Measurements from ENCODE around the gene ITGBL1.

The ITGBL1 gene

DNA sequence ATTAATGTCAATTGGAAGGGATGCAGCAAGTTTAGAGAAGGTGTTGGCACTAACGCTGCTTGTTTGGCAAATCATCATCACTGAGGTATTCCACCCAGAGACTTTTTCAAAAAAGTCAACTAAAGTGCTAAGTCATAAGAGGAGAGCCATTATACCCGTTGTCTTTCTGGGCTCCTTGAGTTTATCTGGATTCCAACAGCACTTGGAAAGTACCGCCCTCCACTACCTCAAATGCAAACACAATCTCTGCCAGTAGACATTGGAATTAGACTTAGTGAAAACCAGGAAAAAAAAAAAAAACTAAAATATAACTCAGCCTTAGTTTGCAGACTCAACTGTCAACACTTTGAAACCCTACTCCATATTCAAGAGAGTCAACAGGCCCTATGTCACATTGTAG, 266.0 kb downstream of the ITGBL1 start:
- H3K9ac ChIP-seq (ENCODE audit: low read length in 2 of 2), result no peak overlapping the region
- no peaks in the 10 kb centered on the region for H3K9me3 ChIP-seq (ENCODE audit: control insufficient read depth in 2 of 2, low read length in 2 of 2)
- no peaks in the 10 kb centered on the region for H3K4me1 ChIP-seq (ENCODE audit: control insufficient read depth, insufficient read depth, low read length)
- no peaks in the 10 kb centered on the region for H3K27me3 ChIP-seq (ENCODE audit: control insufficient read depth in 1 of 2, insufficient read depth in 2 of 2, low read length in 2 of 2)
- H3K36me3 ChIP-seq (ENCODE audit: control insufficient read depth in 2 of 2, insufficient read depth in 2 of 2, low read length in 2 of 2), result no peaks in the 10 kb centered on the region
- no peak overlapping the region for H3K27ac ChIP-seq (ENCODE audit: low read length)
- no peak overlapping the region for H3K4me3 ChIP-seq (ENCODE audit: low read length in 2 of 2)

DNA sequence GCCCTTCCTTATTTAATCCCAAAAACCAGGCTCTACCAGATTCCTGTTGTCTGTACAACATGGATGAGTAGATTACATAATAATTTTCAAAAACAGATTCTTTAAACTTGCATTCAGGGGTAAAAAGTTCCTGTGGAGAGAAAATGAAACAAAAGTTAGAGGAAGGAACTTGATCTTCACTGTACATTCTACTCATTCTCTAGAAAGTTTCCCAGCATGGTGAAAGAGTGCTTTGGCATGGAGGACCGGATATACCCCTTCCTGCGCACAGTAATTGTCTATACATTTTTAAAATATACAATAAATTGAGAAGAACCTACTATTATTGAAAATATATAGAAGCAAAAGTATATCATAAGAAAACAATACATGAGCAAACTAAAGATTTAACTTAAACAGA, 274.2 kb downstream of the ITGBL1 start:
- Histone ChIP-seq H3K9ac (ENCODE audit: low read length in 2 of 2) (no peak overlapping the region), H3K36me3 (ENCODE audit: control insufficient read depth in 2 of 2, insufficient read depth in 2 of 2, low read length in 2 of 2) (no peaks in the 10 kb centered on the region), H3K9me3 (ENCODE audit: control insufficient read depth in 2 of 2, low read length in 2 of 2) (no peaks in the 10 kb centered on the region), H3K27ac (ENCODE audit: low read length) (no peak overlapping the region), H3K4me1 (ENCODE audit: control insufficient read depth, insufficient read depth, low read length) (no peaks in the 10 kb centered on the region), H3K4me3 (ENCODE audit: low read length in 2 of 2) (no peak overlapping the region), H3K27me3 (ENCODE audit: control insufficient read depth in 1 of 2, insufficient read depth in 2 of 2, low read length in 2 of 2) (no peaks in the 10 kb centered on the region)

DNA sequence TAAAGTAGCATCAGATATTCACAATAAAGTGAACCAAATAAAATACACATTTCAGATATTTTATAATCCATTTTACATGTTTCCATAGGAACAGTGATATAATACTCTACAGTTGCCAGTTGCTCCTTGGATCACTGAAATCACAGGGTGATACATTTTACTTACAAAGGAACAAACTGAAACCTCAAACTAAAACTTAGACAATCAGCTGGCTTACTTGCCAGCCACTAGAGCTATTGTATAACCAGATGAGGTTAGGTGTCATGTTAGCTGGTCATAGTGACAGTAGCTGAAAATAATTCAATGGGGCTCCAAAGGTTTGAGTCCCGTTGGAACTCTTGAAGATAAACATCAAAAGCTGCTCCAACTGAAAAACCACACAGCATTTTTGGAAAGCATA, 274.6 kb downstream of the ITGBL1 start:
- H3K27ac ChIP-seq (ENCODE audit: low read length), result no peak overlapping the region
- no peak overlapping the region for H3K9ac ChIP-seq (ENCODE audit: low read length in 2 of 2)
- no peaks in the 10 kb centered on the region for H3K27me3 ChIP-seq (ENCODE audit: control insufficient read depth in 1 of 2, insufficient read depth in 2 of 2, low read length in 2 of 2)
- H3K9me3 ChIP-seq (ENCODE audit: control insufficient read depth in 2 of 2, low read length in 2 of 2), result no peaks in the 10 kb centered on the region
- H3K4me1 ChIP-seq (ENCODE audit: control insufficient read depth, insufficient read depth, low read length), result no peaks in the 10 kb centered on the region
- no peak overlapping the region for H3K4me3 ChIP-seq (ENCODE audit: low read length in 2 of 2)
- no peaks in the 10 kb centered on the region for H3K36me3 ChIP-seq (ENCODE audit: control insufficient read depth in 2 of 2, insufficient read depth in 2 of 2, low read length in 2 of 2)

DNA sequence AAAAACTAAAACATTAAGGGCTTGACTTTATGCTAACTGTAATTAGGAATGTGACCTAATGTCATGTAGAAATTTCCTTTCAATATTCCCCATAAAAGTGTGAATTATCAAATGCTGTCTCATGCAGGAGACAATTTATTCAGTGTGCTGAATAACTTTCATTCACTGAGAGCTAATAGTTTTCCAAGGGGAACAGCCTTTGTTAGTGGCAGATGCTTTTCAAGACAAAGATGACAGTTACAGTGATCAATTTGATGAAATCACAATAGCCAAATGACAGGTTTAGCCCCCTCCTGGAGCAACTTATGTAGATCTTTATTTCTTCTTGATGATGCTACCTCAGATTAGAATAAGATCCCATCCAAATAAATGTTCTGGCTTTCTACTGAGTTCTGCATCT, 275.5 kb downstream of the ITGBL1 start:
- Histone ChIP-seq H3K9me3 (ENCODE audit: control insufficient read depth in 2 of 2, low read length in 2 of 2) (no peaks in the 10 kb centered on the region), H3K36me3 (ENCODE audit: control insufficient read depth in 2 of 2, insufficient read depth in 2 of 2, low read length in 2 of 2) (no peaks in the 10 kb centered on the region), H3K27ac (ENCODE audit: low read length) (no peak overlapping the region), H3K27me3 (ENCODE audit: control insufficient read depth in 1 of 2, insufficient read depth in 2 of 2, low read length in 2 of 2) (no peaks in the 10 kb centered on the region), H3K4me3 (ENCODE audit: low read length in 2 of 2) (no peak overlapping the region), H3K4me1 (ENCODE audit: control insufficient read depth, insufficient read depth, low read length) (no peaks in the 10 kb centered on the region), H3K9ac (ENCODE audit: low read length in 2 of 2) (no peak overlapping the region)

DNA sequence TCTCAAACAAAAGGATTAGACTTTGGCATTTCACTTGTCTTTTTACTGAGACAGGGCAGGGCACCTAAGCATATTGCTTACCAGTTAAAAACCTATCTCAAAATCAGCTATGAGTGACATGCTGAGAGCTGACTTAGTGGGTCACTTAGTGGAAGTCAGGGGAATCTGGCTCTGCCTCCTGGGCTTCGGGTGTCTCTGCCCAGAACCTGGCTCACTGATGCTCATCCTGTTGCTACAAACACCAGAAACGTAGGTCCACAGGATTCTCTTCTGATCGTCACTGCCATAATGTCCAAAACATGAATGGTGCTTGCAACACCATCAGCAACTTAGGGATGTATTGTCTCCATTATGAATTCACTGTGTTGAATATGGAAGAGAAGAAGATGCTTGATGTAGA, 276.1 kb downstream of the ITGBL1 start:
- H3K4me1 ChIP-seq (ENCODE audit: control insufficient read depth, insufficient read depth, low read length), result no peaks in the 10 kb centered on the region
- no peak overlapping the region for H3K27ac ChIP-seq (ENCODE audit: low read length)
- no peaks in the 10 kb centered on the region for H3K27me3 ChIP-seq (ENCODE audit: control insufficient read depth in 1 of 2, insufficient read depth in 2 of 2, low read length in 2 of 2)
- no peaks in the 10 kb centered on the region for H3K36me3 ChIP-seq (ENCODE audit: control insufficient read depth in 2 of 2, insufficient read depth in 2 of 2, low read length in 2 of 2)
- H3K9me3 ChIP-seq (ENCODE audit: control insufficient read depth in 2 of 2, low read length in 2 of 2), result no peaks in the 10 kb centered on the region
- H3K9ac ChIP-seq (ENCODE audit: low read length in 2 of 2), result no peak overlapping the region
- H3K4me3 ChIP-seq (ENCODE audit: low read length in 2 of 2), result no peak overlapping the region

DNA sequence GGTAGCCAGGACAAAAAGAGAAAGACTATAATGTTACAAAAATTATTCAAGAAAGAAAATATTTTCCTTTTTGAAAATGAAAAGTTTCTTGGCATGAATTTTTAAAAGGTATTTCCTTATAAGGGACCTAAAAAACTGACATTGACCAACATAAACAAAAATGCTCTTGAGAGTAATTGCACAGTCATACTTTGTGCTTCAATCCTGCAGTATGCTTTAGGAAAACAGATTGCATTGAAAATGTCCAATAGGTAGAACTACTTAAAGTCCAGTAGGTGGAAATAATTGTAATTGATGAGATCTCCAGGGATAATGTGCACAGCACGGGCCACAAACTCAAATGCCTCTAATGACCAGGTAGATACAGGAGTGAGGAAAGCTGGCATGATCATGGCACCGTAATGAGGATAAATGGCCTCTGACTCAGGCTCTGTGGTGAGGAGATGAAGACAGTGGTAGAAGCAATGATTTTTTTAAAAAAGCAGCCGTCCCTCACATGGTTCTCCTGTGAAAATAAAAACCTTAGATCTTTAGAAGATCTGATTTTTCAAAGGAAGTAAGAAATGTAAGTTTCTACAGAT, 278.0 kb downstream of the ITGBL1 start:
- H3K27ac ChIP-seq (ENCODE audit: low read length), result no peak overlapping the region
- no peaks in the 10 kb centered on the region for H3K4me1 ChIP-seq (ENCODE audit: control insufficient read depth, insufficient read depth, low read length)
- H3K9me3 ChIP-seq (ENCODE audit: control insufficient read depth in 2 of 2, low read length in 2 of 2), result no peaks in the 10 kb centered on the region
- H3K9ac ChIP-seq (ENCODE audit: low read length in 2 of 2), result no peak overlapping the region
- no peaks in the 10 kb centered on the region for H3K36me3 ChIP-seq (ENCODE audit: control insufficient read depth in 2 of 2, insufficient read depth in 2 of 2, low read length in 2 of 2)
- no peak overlapping the region for H3K4me3 ChIP-seq (ENCODE audit: low read length in 2 of 2)
- no peaks in the 10 kb centered on the region for H3K27me3 ChIP-seq (ENCODE audit: control insufficient read depth in 1 of 2, insufficient read depth in 2 of 2, low read length in 2 of 2)

DNA sequence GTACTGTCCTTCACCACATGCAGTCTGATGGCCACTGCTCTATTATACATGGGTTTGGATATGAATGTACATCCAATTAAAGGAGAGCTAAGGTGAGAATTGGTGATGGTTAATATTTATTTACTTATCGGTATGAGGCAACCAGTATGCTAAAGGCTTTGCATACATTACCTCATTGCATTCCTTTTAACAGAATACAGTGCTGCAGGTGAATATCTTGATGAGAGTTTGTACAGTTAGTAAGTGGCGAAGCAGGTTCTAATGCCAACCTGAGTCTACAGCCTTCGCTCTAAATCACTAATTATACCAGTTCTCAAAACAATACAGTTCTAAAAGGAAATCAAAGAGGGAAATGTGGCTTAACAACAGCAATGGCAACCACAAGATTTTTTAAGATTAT, 284.1 kb downstream of the ITGBL1 start:
- Histone ChIP-seq H3K4me3 (ENCODE audit: low read length in 2 of 2) (no peak overlapping the region), H3K27ac (ENCODE audit: low read length) (no peak overlapping the region), H3K4me1 (ENCODE audit: control insufficient read depth, insufficient read depth, low read length) (no peaks in the 10 kb centered on the region), H3K27me3 (ENCODE audit: control insufficient read depth in 1 of 2, insufficient read depth in 2 of 2, low read length in 2 of 2) (no peaks in the 10 kb centered on the region), H3K36me3 (ENCODE audit: control insufficient read depth in 2 of 2, insufficient read depth in 2 of 2, low read length in 2 of 2) (no peaks in the 10 kb centered on the region), H3K9ac (ENCODE audit: low read length in 2 of 2) (no peak overlapping the region), H3K9me3 (ENCODE audit: control insufficient read depth in 2 of 2, low read length in 2 of 2) (no peaks in the 10 kb centered on the region)

DNA sequence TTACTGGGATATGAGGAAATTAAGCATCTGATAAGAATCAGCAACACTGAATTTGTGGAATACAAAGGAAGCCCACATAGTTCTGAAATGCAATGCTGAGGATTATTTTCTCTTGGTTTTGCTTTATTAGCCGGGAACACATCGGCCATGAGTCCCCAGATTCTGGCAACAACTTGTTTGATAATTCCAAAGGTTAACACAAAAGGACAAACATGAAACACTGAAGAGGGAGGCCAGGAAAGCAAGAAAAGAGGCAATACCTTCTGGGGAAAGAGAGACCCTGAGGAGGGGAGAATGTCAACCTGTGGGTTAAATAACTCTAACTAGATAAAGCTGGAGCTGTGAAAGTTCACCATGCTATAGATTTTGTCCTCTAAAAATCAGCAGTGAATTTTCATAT, 285.9 kb downstream of the ITGBL1 start:
- no peak overlapping the region for H3K27ac ChIP-seq (ENCODE audit: low read length)
- no peak overlapping the region for H3K4me3 ChIP-seq (ENCODE audit: low read length in 2 of 2)
- H3K9ac ChIP-seq (ENCODE audit: low read length in 2 of 2), result no peak overlapping the region
- H3K36me3 ChIP-seq (ENCODE audit: control insufficient read depth in 2 of 2, insufficient read depth in 2 of 2, low read length in 2 of 2), result no peaks in the 10 kb centered on the region
- H3K9me3 ChIP-seq (ENCODE audit: control insufficient read depth in 2 of 2, low read length in 2 of 2), result no peaks in the 10 kb centered on the region
- H3K4me1 ChIP-seq (ENCODE audit: control insufficient read depth, insufficient read depth, low read length), result no peaks in the 10 kb centered on the region
- no peaks in the 10 kb centered on the region for H3K27me3 ChIP-seq (ENCODE audit: control insufficient read depth in 1 of 2, insufficient read depth in 2 of 2, low read length in 2 of 2)

DNA sequence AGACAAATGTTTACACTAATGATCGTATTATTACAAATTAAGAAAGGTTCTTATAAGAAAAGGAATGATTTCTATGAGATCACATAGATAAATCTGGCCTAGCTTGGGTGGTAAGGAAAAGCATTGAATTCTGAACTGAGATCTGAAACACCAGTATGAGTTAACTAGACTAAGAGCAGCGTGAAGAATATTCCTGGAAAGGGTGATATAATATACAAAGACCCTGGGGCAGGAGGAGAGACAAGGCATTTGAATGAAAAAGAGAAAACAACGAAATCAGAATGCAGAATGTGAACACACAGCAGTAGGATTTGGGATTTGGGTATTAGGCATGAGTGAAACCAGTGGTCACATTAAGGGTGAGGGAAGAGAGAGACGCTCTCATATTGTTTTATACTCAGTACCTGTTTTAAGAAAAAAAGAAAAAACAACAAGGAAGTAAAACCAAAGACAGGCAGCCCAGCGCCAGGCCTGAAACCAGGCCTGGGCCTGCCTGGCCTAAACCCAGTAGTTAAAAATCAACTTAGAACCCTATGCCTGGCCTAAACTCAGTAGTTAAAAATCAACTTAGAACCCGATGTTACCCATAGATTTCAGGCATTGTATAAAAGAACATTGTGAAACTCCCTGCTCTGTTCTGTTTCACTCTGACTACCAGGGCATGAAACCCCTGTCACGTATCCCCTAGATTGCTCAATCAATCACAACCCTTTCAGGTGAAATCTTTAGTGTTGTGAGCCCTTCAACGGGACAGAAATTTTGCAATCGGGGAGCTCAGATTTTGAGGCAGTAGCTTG, 287.1 kb downstream of the ITGBL1 start:
- Histone ChIP-seq H3K27ac (ENCODE audit: low read length) (no peak overlapping the region), H3K27me3 (ENCODE audit: control insufficient read depth in 1 of 2, insufficient read depth in 2 of 2, low read length in 2 of 2) (no peaks in the 10 kb centered on the region), H3K4me1 (ENCODE audit: control insufficient read depth, insufficient read depth, low read length) (no peaks in the 10 kb centered on the region), H3K9me3 (ENCODE audit: control insufficient read depth in 2 of 2, low read length in 2 of 2) (no peaks in the 10 kb centered on the region), H3K36me3 (ENCODE audit: control insufficient read depth in 2 of 2, insufficient read depth in 2 of 2, low read length in 2 of 2) (no peaks in the 10 kb centered on the region), H3K9ac (ENCODE audit: low read length in 2 of 2) (no peak overlapping the region), H3K4me3 (ENCODE audit: low read length in 2 of 2) (no peak overlapping the region)

DNA sequence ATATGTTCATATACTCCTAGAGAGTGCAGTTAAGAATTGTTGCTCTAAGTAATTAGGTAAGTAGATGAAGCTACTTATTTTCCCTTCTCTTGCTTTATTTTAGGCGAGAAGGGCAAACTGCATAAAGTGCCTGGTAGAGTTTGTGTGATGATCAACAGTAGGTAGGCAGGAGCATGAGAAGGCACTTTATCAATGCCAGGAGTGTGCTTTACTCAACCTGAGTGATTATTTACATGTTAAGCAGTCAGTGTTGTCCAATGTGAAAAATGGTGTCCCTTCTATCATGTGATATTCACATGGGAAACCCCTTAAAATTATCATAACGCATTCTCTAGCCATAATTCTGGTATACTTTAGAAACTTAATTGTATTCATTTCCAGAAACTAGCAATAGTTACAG, 294.0 kb downstream of the ITGBL1 start:
- no peak overlapping the region for H3K4me3 ChIP-seq (ENCODE audit: low read length in 2 of 2)
- no peaks in the 10 kb centered on the region for H3K36me3 ChIP-seq (ENCODE audit: control insufficient read depth in 2 of 2, insufficient read depth in 2 of 2, low read length in 2 of 2)
- no peaks in the 10 kb centered on the region for H3K9me3 ChIP-seq (ENCODE audit: control insufficient read depth in 2 of 2, low read length in 2 of 2)
- H3K4me1 ChIP-seq (ENCODE audit: control insufficient read depth, insufficient read depth, low read length), result no peaks in the 10 kb centered on the region
- H3K27me3 ChIP-seq (ENCODE audit: control insufficient read depth in 1 of 2, insufficient read depth in 2 of 2, low read length in 2 of 2), result no peaks in the 10 kb centered on the region
- H3K9ac ChIP-seq (ENCODE audit: low read length in 2 of 2), result no peak overlapping the region
- H3K27ac ChIP-seq (ENCODE audit: low read length), result no peak overlapping the region

DNA sequence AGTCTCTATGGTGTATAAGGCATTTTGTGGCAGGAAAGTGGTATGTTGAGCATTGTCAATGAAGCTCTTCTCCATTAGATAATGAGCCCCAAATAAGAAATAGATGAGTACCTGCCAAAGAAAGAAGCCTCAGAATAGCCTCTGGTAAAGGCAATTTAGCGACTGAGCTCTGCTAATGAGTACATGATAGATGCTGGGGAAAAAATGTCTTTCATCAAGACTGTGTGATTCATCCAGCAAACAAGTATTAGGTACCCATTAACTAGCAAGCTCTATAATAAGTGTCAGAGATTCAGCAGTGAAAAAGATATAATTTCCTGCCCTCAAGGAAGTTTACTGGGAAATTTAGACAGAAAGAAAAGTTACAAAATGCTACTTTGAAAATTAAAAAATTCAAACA, 294.6 kb downstream of the ITGBL1 start:
- Histone ChIP-seq H3K9ac (ENCODE audit: low read length in 2 of 2) (no peak overlapping the region), H3K4me3 (ENCODE audit: low read length in 2 of 2) (no peak overlapping the region), H3K9me3 (ENCODE audit: control insufficient read depth in 2 of 2, low read length in 2 of 2) (no peaks in the 10 kb centered on the region), H3K4me1 (ENCODE audit: control insufficient read depth, insufficient read depth, low read length) (no peaks in the 10 kb centered on the region), H3K27ac (ENCODE audit: low read length) (no peak overlapping the region), H3K27me3 (ENCODE audit: control insufficient read depth in 1 of 2, insufficient read depth in 2 of 2, low read length in 2 of 2) (no peaks in the 10 kb centered on the region), H3K36me3 (ENCODE audit: control insufficient read depth in 2 of 2, insufficient read depth in 2 of 2, low read length in 2 of 2) (no peaks in the 10 kb centered on the region)

All from stomach smooth muscle (tissue), 2 donors.